Chondrocyte (in vitro differentiated cells): Measurements from ENCODE around the gene CIT. TPM values are rescaled to one million over a fixed set of nuclear protein-coding genes. Genes with fewer than 3 reads are reported as not detected.
"Not testable (repeated sequence)": the region's sequence is repeated elsewhere in the genome, so short reads cannot be mapped to it uniquely, and the experiment has no call there.

ENCODE experiments used
- DNase-seq: peaks from one replicate; pipeline ENCODE4 v3.0.0; 2021; ENCODE audit warnings: mixed read lengths, low spot score
- H3K27ac Mint-ChIP-seq: one replicate; pipeline ENCODE4 v1.8.0; 2021; ENCODE audit warnings: mild to moderate bottlenecking, moderate library complexity, mixed read lengths; ENCODE audit not compliant: unreplicated experiment
- H3K27me3 Mint-ChIP-seq: 2 replicates; pipeline ENCODE4 v1.8.0; 2021; ENCODE audit warnings: low read depth, mixed read lengths
- H3K36me3 Mint-ChIP-seq: 2 replicates; pipeline ENCODE4 v1.8.0; 2021; ENCODE audit warnings: low read depth, mixed read lengths
- H3K4me1 Mint-ChIP-seq: 2 replicates; pipeline ENCODE4 v1.8.0; 2021; ENCODE audit warnings: low read depth, mild to moderate bottlenecking, mixed read lengths
- H3K4me3 Mint-ChIP-seq: one replicate; pipeline ENCODE4 v1.8.0; 2021; ENCODE audit warnings: mild to moderate bottlenecking, moderate library complexity, mixed read lengths; ENCODE audit not compliant: unreplicated experiment
- H3K9me3 Mint-ChIP-seq: 2 replicates; pipeline ENCODE4 v1.8.0; 2021; ENCODE audit warnings: low read depth, mixed read lengths
- total RNA-seq: library from RNA; stranded (reverse); gene quantifications from 3 replicates; pipeline ENCODE4 v1.2.1, GENCODE V29; 2021
- TF ChIP-seq, protein P1 (sequence below): fragments of 200-600 bp; sonication (generic); IDR thresholded peaks from 2 replicates; pipeline ENCODE4 v1.5.0; 2021; ENCODE audit warnings: antibody characterized with exemption, mild to moderate bottlenecking, moderate library complexity

The CIT gene
- total RNA-seq, 1 donor from 2014 or later: 9.9 TPM

DNA sequence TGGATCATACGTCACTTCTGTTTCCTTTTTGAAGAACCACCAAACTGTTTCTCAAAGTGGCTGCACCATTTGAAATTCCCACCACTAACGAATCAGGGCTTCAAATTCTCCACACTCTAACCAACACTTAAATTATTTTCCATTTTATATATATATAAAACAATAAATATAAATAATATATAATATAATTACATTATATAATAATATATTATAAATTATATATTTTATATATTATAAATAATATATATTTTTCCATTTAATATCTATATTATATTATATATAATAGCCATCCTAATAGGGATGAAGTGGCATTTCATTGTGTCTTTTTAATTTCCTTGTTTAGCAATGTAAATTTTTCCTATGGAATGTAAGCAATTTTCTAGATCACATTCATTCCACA is 24.6 kb upstream of the CIT start:
- DNase-seq: no peak
- H3K27me3 Mint-ChIP-seq: peaks cover 5% of the 10 kb centered on the region
- no peak overlapping the region for H3K27ac Mint-ChIP-seq
- no peaks in the 10 kb centered on the region for H3K9me3 Mint-ChIP-seq
- H3K4me1 Mint-ChIP-seq: no peaks in the 10 kb centered on the region
- no peaks in the 10 kb centered on the region for H3K36me3 Mint-ChIP-seq
- no peak overlapping the region for H3K4me3 Mint-ChIP-seq
- TF ChIP-seq, protein P1, sequence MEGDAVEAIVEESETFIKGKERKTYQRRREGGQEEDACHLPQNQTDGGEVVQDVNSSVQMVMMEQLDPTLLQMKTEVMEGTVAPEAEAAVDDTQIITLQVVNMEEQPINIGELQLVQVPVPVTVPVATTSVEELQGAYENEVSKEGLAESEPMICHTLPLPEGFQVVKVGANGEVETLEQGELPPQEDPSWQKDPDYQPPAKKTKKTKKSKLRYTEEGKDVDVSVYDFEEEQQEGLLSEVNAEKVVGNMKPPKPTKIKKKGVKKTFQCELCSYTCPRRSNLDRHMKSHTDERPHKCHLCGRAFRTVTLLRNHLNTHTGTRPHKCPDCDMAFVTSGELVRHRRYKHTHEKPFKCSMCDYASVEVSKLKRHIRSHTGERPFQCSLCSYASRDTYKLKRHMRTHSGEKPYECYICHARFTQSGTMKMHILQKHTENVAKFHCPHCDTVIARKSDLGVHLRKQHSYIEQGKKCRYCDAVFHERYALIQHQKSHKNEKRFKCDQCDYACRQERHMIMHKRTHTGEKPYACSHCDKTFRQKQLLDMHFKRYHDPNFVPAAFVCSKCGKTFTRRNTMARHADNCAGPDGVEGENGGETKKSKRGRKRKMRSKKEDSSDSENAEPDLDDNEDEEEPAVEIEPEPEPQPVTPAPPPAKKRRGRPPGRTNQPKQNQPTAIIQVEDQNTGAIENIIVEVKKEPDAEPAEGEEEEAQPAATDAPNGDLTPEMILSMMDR: no peak

- no peak overlapping the region for H3K27ac Mint-ChIP-seq
- no peaks in the 10 kb centered on the region for H3K36me3 Mint-ChIP-seq
- TF ChIP-seq, protein P1: no peak
- H3K4me3 Mint-ChIP-seq: no peak overlapping the region
- peaks cover 6% of the 10 kb centered on the region for H3K27me3 Mint-ChIP-seq
- peaks cover 3% of the 10 kb centered on the region for H3K9me3 Mint-ChIP-seq
- DNase-seq: no peak
- no peaks in the 10 kb centered on the region for H3K4me1 Mint-ChIP-seq
Observed at GRCh38 chr12:119894916-119895315, 17.8 kb upstream of the CIT start.

DNA sequence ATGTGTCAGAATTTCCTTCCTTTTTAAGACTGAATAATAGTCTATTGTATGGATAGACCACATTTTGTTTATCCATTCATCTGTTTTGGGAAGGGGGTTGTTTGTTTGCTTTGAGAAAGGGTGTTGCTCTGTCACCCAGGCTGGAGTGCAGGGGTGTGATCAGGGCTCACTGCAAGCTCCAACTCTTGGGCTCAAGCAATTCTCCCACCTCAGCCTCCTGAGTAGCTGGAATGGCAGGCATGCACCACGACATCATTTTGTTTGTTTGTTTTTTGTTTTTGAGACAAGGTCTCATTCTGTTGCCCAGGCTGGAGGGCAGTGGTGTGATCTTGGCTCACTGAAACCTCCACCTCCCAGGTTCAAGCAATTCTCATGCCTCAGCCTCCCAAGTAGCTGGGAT is 15.5 kb upstream of the CIT start:
- not testable (repeated sequence) for H3K4me3 Mint-ChIP-seq, H3K27ac Mint-ChIP-seq, H3K36me3 Mint-ChIP-seq, H3K4me1 Mint-ChIP-seq, H3K9me3 Mint-ChIP-seq, H3K27me3 Mint-ChIP-seq, DNase-seq

GRCh38 chr12:119885549-119885948 is 8.4 kb upstream of the CIT start:
- Mint-ChIP-seq H3K27me3 (peaks cover 5% of the 10 kb centered on the region), H3K27ac (no peak overlapping the region), H3K36me3 (no peaks in the 10 kb centered on the region), H3K9me3 (peaks cover 5% of the 10 kb centered on the region), H3K4me1 (peaks cover 4% of the 10 kb centered on the region), H3K4me3 (no peak overlapping the region)
- no peak for DNase-seq
- TF ChIP-seq, protein P1: no peak

DNA sequence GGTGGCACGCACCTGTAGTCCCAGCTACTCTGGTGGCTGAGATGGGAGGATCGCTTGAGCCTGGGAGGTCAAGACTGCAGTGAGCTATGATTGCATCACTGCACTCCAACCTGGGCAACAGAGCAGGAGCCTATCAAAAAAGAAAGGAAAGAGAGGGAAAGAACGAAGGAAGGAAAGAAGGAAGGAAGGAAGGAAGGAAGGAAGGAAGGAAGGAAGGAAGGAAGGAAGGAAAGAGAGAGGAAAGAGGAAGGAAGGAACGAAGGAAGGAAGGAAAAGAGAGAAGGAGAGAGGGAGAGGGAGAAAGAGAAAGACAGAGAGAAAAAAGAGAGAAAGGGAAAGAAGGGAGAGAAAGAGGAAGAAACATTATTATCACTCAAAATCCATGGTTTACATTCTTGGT is 6.7 kb upstream of the CIT start:
- H3K27ac Mint-ChIP-seq, H3K4me3 Mint-ChIP-seq, DNase-seq, H3K27me3 Mint-ChIP-seq, H3K9me3 Mint-ChIP-seq, H3K36me3 Mint-ChIP-seq, H3K4me1 Mint-ChIP-seq: not testable (repeated sequence)

DNA sequence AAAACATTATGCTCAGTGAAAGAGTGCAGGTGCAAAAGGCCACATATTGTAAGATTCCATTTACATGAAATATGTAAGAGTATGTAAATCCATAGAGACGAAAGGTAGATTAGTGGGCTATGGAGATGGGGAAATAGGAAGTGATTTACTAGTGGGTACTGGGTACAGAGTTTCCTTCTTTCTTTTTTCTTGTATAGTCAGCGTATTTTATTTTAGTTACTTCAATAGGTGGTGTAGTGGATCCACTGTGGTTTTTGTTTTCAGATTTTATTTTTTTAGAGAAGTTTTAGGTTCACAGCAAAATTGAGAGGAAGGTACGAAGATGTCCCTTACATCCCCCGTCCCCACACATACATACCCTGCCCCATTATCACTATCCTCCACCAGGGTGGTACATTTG is 6.1 kb upstream of the CIT start:
- Mint-ChIP-seq H3K27me3 (peaks cover 5% of the 10 kb centered on the region), H3K36me3 (no peaks in the 10 kb centered on the region), H3K27ac (no peak overlapping the region), H3K4me3 (no peak overlapping the region), H3K4me1 (peaks cover 4% of the 10 kb centered on the region), H3K9me3 (peaks cover 5% of the 10 kb centered on the region)
- TF ChIP-seq, protein P1: no peak
- DNase-seq: no peak
